Globus pallidus (tissue), 1 donor: Measurements from ENCODE around the gene TSC2.

Experiments used
- DNase-seq: peaks from one replicate; pipeline ENCODE4 v3.0.0-alpha.2; 2015; ENCODE audit warnings: low spot score

The TSC2 gene

DNA sequence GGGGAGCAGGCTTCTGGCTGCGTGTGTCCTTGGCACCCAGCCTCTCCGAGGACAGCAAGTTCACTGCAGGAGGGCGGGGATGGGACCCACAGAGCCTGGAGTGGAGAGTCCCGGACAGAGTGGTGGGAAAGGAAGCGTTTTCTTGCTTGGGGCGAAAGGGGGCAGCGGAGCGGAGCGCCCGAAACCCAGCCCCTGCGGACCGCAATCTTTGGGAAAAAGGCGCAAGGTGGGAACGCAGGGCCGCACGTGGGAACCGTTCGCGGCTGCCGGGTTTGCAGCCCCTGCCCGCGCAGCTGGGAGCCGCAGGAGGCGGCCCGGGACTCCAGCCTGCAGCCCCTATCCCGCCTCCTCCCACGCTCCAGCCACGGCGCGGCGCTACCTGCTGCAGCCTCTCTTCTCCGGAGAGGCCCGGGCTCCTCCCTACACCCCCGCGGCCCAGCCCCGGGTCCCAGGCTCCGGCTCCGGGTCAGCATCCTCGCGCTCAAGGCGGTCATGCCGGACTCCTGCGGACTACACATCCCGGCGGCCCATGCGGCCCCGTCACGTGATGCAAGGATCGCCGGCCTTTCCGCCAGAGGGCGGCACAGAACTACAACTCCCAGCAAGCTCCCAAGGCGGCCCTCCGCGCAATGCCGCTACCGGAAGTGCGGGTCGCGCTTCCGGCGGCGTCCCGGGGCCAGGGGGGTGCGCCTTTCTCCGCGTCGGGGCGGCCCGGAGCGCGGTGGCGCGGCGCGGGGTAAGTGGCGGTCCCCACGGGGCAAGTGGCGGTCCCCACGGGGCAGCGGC, at the start of gene TSC2, which contains the start of gene NTHL1:
TSS of gene TSC2 (plus strand) at position 656 of the 786 bp plus-strand sequence. CDS start 631 bp downstream, outside the sequence.
TSS of gene NTHL1 (minus strand) at position 505 of the 786 bp plus-strand sequence. CDS start at position 494, 11 bp downstream.
- DNase-seq: peak; percentile 96

DNA sequence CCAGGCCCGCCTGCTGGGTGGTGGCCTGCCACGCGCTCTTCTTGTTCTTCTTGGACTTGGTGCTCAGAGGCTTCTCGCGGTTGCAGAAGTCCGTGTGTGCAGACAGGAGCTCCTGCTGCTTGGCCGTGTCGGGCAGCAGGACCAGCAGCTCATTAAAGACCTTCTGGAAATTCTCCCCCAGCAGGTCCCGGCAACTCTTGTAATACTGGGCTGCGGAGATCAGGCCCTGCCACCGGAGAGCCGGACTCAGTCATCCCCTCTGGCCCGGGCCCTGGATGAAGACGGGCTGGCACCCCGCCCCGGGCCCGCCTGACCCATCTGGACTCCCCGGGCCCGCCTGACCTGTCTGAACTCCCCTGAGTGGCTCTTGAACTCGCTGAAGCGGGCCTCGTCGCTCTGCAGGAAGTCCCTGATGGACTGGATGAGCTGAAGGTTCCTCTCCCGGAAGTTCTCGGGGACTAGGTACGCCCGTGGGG, 49.4 kb upstream of the TSC2 start:
- no peak for DNase-seq

DNA sequence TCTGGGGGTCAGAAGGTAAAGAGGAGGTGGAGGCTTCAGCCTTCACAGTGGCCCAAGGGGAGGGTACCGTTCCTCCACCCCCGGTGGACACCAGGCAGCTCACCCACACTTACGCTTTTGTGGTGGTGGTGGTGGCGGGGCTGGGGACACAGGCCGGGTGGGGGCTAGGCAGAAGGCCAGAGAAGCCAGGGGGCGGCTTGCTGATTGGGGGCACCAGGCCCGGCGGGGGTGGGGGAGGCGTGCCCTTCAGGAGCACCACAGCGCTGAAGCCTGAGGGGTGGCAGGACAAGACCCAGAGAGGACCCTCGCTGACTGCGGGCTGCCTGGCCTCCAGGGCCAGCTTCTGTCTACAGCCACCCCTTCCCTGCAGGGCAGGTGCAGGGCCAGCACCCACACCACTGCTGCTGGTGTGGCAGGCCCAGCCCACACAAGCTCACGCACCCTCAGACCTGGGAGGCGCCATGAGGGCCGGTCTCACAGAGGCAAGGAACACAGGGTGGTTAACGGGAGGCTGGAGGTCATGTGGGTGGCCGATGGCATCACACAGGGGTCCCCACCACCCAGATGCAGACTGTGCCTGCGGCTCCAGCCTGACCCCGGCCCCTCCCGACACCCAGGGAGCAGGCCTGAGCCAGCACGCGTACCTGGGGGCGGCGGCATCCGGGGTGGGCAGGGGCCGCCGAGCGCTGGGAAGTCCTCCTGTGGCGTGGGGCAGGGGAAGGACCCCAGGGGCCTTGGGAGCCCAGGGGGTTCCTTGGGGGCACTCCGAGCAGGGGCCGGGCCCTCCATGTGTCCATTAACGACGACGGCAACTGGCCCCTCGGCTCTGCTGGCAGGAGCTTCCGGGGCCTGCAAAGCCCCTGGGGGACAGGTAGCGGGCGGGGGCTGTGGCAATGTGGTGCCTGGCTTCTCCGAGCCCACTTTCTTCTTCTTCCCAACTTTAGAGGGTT, 48.7 kb upstream of the TSC2 start:
- no peak for DNase-seq

DNA sequence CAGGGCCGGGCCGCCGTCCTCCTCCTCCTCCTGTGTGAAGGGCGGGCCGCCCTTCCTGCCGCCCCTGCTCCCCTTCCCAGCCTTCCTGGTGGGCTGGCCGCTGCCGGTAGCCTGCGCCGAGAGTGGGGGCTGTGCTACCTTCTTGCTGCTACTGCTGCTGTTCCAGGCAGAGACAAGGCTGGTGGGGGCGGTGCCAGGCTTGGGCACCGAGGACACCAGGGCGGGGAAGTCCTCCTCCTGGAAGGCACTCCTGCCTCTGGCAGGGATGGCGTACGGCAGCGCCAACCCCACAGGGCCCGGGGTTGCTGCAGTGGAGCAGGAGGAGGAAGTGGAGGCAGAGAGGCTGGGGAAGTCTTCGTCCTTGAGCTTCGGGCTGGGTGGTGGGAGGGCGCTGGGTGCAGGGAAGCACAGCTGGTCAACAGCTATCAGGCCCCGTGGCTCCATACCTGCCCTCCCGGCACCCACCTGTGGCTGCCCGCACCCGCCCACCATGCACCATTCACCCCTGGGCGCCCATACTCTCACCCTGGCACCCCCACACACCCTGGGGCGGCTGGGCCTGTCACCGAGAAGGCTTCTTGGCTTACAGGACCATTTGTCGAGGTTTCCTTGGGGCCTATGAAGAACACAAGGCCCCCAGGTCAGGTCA, 47.8 kb upstream of the TSC2 start:
- DNase-seq: no peak

DNA sequence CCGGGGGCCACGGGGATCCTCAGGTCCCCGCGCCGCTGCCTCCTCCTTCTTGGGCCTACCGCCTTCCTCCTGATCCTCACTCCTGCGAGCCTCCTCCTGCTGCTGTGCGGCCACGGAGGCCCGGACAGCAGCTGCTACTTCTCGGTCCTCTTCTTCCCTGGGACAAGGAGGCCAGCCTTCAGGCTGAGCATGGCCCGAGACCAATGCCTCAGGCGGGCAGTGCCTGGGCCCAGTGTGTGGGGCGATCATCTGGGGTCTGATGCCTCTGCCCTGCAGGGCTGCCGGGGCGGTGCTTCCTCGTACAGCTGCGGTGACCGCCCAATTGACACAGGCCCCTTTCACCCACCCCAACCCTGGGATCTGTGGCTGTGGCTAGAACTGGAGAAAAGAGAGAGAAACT, 46.8 kb upstream of the TSC2 start:
- no peak for DNase-seq

DNA sequence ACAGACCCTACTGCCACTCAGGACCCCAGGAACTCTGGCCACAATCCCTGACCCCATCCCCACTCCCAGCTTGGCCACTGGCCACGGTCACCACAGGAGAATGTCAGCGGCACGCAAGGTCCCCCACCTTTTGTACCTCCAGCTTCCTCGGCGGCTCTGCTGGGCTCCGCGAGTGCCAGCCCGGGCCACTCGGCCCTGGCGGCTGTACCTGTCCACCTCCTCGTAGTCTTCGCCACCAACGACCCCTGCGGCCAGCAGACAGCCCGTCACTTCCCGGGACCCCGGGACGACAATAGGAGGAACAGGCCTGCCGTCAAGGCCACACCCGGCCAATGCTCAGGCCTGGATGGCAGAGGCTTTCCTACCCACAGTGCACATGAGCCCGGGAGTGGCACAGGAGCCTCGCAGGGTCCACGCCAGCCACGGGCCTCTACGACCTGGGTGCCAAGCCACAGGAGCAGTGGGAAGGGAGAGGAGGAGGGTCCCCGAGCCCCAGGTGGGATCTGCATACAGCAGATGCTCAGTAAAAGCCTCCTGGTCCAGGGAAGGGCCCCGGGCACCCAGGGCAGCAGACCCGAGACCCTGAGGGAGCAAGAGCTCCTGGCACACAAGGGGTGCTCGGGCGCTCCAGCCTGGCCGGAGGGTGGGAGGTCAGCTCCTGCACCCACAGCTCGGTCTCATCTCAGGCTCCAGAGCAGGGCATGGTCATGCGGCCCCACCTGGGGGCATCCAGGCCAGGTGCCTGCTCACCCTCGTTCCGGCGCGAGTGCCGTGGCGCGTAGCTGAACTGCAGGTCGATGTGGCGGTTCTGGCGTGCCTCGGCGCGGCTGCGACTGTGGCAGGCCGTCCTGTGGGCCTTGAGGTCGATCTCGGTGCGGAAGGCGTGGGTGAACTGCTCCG, 46.1 kb upstream of the TSC2 start:
- no peak for DNase-seq

DNA sequence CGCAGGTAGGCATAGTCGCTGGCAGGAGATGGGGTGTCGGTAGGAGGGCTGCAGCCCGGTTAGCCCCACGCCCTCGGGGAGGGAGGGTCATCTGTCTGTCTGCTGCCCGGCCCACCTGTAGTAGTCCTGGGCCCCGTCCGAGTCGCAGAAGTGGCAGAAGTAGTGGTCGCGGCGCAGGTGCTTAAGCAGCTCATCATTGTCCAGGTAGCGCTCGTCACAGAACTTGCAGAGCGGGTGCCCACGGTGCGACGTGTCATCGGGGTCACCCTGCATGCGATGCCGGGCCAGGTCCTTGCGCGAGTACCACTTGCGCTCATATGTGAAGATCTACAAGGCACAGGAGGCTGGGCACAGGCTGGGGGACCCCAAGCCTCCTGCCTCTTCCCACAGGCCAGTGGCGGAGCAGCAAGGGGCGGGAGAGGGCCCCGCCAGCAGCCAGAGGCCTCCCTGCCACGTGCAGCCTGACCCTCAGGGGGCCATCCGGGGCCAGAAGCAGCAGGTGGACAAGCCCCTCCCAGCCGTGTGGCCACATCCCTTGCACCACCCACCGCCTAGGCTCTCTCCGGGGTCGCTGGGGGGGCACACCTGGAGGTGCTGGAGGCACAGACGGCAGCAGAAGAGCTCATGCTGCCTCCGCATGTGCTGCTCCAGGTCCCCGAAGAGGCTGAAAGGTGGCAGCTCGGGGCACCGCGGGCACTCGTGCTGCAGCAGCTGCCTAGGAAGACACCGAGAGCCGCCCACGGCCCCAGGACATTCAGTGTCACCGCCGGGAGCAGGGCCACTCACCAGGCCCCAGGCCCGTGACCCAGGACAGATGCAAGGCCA, 45.2 kb upstream of the TSC2 start:
- DNase-seq: no peak

DNA sequence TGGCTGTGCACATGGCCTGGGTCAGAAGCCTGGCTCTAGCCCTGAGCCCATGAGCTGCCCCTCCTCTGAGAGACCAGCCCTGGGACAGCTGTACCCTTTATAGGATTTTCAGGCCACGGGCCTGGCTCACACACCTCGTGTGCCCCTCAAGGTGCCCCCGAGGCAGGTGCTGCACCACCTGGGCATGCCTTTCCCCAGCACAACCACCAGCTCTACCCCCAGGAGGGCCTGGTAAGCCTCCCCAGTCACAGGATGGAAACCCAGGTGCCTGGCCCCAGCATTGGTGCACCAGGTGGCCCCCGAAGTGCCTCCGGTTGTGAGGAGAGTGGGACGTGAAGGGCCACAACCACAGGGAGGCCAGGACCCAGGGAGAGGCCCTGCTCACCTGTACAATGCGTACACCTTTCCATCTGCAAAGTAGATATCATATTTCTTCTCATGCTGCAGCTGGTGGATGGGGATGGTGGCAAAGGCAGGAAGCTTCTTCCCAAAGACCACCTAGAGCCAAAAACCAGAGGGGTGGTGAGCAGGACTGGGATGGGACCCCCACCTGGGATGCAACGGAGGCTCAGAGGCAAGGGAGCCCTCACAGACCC, 44.5 kb upstream of the TSC2 start:
- no peak for DNase-seq

DNA sequence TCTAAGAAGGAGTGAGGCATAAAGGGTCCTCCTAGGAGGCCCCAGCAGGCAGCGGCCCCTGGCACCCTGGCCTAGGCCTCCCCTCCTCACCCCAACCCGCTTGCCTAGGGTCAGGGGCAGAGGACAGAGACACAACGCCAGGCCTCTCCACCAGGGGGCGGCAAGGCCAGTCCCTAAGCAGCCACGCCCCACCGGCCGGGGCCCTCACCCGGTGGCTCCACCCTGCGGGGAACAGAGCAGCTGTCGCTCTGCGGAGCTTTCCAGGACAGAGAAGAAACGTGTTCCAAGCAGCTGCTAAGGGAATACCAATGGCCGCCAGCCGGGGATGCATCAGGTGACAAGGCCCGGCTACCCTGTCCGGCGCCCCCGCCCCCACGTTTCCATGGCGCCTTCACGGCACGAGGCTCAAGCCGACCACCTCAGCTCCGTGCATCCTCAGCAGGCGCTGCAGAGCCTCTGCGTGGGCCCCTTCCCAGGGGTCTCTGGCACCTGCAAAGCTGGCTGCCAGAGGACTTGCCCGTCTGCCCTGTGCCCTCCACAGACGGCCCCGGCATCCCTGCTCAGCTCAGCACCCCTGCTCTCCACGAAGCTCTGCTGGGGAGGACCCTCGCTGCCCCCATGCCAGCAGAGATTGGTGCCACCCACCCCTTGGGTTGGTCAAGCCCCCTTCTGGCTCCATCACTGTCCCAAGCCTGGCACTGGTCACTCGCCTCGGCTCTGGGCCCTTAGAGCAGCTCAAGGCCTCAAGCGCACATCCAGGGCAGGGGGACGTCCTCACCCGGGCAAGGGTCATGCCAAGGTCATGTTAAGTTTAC, 43.8 kb upstream of the TSC2 start:
- DNase-seq: peak; percentile 69

DNA sequence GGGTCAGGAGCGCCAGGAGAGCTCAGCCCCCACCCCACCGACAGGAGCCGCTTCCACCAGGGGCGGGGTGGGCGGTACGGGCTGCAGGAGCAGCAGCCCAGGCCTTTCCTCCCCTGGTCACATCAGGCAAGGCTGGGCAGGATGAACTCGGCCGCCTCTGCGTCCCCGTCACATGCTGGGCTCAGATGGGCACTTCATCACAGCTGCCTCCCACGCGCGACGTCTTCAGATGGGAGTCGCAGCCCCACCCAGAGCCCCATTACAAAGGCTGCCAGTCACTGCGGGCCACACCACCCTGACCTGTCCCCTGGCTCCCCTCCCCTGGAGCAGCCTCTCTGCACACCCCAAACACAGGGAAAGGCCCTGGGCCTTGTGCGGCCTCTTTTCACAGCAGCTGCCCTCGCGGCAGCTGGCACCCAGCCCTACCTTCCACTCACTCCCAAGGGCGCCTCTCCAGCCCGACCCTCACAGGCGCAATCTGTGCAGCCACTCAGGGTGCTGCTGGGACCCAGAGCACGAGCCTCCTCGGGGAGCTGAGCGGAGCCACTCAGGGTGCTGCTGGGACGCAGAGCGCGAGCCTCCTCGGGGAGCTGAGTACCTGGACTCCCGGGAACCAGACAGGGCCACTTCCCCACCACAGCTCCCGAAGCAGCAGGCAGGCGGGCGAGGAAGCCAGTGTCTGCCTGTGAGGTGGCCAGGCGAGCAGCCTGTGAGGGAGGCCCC, 42.8 kb upstream of the TSC2 start:
- DNase-seq: no peak

DNA sequence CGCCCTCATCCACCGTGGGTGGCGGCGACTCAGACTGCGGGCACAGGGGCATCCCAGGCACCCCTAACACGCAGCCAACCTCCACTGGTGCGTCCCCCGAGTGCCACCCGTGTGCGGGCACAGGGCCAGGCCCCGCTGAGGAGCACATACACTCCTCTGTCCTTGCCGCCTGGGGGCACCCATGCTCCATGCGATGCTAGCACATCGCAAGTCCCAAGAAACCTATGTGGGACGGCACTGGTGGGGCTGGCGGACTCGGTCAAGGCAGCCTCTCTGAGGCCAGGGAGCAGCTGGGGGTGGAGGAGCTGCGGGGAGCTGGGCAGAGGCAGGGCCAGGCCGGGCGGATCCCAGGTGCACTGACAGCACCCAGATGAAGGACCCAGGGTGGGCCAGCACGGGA, 42.1 kb upstream of the TSC2 start:
- DNase-seq: no peak

DNA sequence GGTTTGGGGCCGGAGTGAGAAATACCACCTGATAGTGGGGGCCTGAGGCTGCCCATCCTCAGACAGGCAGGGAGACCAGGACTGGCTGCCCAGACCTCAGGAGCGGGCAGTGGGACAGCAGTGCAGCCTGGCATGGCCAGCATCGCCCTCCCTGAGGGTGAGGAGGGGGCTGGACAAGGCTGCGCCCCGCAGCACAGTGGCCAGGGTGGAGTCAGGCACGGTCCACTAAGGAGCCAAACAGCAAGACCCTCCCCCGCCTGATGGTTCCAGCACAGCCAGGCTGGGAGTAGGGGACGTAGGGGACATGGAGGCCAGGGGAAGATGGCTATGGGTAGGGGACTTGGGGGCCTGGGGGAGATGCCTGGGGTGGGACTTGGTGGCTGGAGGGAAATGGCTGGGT, 41.5 kb upstream of the TSC2 start:
- DNase-seq: no peak

DNA sequence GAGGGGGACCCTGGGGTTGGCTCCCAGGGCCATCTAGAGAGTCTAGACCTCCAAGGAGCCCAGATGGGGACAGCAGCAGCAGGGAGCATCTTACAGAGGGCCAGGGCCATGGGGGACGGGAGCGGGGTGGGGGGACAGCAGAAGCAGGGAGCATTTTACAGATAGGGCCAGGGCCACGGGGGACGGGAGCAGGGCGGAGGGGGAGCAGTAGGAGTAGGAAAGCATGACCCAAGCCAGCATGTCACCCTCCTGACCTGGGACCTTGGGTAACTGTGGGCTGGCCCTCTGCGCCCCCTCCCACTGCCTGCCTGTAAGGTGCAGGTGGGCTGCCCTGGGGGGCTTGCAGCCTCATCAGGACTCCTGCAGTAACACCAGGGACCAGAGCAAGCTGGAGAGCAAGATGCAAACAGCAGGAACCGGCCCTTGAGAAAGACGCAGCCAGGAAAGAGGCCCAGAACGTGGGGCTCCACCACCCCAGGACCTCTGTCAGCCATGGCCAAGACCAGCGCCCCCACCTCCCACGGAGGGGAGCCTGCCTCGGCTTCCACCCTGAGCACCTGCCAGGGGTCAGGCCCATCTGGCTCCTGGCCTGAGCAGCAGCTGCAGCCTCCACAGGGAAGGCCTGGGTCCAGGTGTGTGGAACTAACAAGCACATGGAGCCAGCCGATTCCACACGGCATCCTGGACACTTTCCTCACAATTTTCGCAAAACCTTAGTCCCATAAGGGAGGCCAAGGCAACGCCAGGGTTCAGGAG, 40.5 kb upstream of the TSC2 start:
- no peak for DNase-seq

DNA sequence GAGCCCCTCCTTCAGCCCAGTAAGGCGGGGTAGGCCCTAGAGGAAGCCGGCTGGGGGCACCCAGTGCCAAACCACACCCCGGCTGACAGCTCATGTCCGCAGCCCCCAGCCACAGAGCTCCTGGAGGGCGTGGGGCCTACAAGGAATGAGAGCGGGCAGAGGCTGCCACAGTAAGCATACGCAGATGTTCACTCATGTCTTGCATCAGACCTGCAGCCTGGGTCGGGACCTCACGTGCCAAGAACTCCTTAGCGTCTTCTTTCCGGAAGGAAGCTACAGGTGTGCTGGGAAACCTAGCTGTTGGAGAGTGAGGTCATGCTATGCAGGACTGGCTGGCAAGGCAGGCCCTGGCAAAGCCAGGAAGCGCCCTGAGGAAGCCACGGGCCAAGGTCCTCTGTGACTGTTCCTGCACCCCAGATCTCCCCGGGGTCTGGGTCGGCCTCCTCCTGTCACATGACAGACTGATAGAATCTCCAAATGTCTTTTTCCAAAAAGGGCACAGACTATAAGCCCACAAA, 39.7 kb upstream of the TSC2 start:
- DNase-seq: no peak

DNA sequence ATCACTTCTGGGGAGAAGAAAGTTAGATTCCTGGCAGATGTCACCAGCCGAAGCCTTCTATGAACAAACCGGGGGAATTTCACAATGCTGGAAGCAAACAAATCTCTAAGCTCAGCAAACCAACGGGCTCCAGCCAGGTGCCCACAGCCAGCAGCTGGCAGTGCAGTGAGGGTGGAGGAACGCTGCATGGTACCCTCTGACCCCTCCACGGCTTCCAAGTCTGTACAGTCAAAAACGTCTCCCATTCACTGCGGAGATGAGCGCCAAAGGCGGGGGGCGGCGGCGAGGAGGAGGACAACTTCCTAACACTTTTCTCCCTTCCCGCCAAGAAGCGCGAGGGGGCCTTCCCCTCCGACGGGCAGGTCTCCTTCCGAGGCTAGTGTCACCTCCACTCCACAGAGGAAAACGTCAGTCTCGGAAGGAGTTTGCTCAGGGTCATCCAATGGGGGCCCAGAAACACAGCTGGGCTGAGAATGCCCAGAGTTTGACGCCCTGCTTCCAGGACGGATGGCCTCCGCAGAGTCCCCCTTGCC, 39.1 kb upstream of the TSC2 start:
- DNase-seq: no peak

DNA sequence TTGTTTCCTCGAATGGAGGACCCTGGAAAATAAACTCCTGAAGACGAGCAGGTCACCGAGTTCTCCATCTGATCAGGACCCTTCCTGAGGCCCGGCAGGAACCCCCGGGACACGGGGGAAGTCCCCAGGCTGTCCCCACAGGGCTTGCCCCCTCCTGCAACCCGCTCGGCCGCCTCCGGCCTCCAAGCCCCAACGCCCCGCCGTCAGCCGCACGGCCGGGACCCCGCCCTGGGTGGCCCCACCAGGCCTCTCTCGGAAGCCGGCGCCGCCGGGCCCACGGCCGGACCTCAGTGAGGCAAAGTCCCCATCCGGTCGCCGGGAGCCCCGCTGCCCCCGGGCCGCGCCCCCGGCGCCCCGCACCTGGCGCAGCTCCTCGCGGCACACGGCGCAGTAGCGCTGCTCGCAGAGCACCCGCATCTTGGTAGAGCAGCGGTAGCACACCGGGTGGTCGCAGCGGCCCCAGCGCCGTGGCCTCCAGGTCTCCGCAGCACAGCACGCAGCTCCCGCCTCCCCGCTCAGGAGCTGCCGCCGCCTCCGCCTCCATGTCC, 38.5 kb upstream of the TSC2 start:
- DNase-seq: no peak
